Stimulated activated CD4-positive, alpha-beta T cell treated with anti-CD3 and anti-CD28 coated beads, Interleukin-2, amount 100 ng/mL, for 48 hours (primary cell): ENCODE data around the gene SETD7.

Experiments
- DNase-seq, 2 donors: peaks; one replicate each; pipeline ENCODE4 v3.0.0-alpha.2; 2020

Gene SETD7

GRCh38 chr4:139568206-139568955, 12.4 kb upstream of the SETD7 start:
- no peak for DNase-seq

- no peak for DNase-seq
These were observed 11.3 kb upstream of the SETD7 start for GRCh38 chr4:139567159-139567870.

GRCh38 chr4:139564502-139564901, 8.5 kb upstream of the SETD7 start:
- DNase-seq, result no peak

GRCh38 chr4:139563515-139563914, 7.5 kb upstream of the SETD7 start:
- DNase-seq, result no peak

GRCh38 chr4:139562839-139563238, 6.8 kb upstream of the SETD7 start:
- no peak for DNase-seq

- DNase-seq, result no peak
These were observed 6.2 kb upstream of the SETD7 start for GRCh38 chr4:139562067-139562684.

- no peak for DNase-seq
These were observed 4.5 kb upstream of the SETD7 start for GRCh38 chr4:139560406-139561104.

- no peak for DNase-seq
These were observed 3.7 kb upstream of the SETD7 start for GRCh38 chr4:139559687-139560086.

- DNase-seq, result no peak
These were observed 3.1 kb upstream of the SETD7 start for GRCh38 chr4:139559089-139559479.

GRCh38 chr4:139558235-139559088, 2.4 kb upstream of the SETD7 start:
- no peak for DNase-seq

- DNase-seq, result no peak
These were observed 1.6 kb upstream of the SETD7 start for GRCh38 chr4:139557556-139558110.

- DNase-seq, result peak; percentile 38 to 49
These were observed 921 bp upstream of the SETD7 start for GRCh38 chr4:139556724-139557555.

GRCh38 chr4:139555705-139556070, 331 bp downstream of the SETD7 start:
- DNase-seq, result no peak

- peak; percentile 66 to 69 for DNase-seq
These were observed 920 bp downstream of the SETD7 start for GRCh38 chr4:139554893-139555704.

- DNase-seq, result no peak
These were observed 1.5 kb downstream of the SETD7 start for GRCh38 chr4:139554642-139554892.

GRCh38 chr4:139553751-139554641, 2.0 kb downstream of the SETD7 start:
- no peak for DNase-seq

- DNase-seq, result no peak
These were observed 3.3 kb downstream of the SETD7 start for GRCh38 chr4:139552517-139553307.

- DNase-seq, result no peak
These were observed 5.1 kb downstream of the SETD7 start for GRCh38 chr4:139550724-139551429.
